GM21515 (cell line): ENCODE results near the gene SLC9A9.

Experiments used
- ATAC-seq: cut with Tn5 transposase; IDR thresholded peaks from one replicate; pipeline ENCODE4 v1.9.1; 2021; ENCODE audit not compliant: unreplicated experiment

SLC9A9 gene

DNA sequence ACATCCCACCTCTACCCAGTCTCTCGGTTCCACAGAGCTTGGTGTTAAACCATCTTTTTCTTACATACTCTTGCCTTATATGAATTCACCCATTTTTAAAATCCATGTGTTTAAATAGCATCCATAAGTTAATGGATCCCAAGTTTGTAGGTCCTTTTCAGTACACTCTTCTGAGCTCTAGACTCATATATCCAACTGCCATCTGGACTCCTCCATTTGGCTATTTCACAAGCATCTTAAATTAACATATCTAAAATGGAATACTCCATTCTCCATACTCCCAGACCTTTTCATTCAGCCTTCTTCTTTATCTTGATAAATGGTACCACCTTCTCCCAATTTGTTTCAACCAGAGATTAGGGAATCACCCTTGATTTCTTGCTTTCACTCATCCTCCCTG lies 615.3 kb downstream of the SLC9A9 start:
- no peak for ATAC-seq

DNA sequence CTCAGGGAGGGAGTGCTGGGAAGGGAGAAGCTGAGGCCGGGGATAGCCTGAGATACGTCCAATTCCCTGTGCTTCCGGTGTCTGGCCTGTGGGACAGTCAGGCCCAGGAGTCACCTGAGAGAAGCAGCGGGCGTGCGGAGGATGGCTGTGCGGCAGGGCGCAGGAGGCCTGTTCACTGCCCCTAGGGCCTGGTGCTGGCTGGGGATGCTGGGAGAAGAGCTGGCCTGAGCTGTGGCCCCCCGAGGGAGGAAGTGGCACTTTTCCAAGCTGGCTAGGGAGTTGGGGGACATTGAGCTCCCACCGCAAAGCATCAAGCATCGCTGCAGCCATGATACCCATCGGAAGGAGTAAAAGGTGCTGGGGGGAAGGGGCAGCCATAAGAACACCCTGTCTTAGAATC lies 619.9 kb downstream of the SLC9A9 start:
- ATAC-seq = no peak

DNA sequence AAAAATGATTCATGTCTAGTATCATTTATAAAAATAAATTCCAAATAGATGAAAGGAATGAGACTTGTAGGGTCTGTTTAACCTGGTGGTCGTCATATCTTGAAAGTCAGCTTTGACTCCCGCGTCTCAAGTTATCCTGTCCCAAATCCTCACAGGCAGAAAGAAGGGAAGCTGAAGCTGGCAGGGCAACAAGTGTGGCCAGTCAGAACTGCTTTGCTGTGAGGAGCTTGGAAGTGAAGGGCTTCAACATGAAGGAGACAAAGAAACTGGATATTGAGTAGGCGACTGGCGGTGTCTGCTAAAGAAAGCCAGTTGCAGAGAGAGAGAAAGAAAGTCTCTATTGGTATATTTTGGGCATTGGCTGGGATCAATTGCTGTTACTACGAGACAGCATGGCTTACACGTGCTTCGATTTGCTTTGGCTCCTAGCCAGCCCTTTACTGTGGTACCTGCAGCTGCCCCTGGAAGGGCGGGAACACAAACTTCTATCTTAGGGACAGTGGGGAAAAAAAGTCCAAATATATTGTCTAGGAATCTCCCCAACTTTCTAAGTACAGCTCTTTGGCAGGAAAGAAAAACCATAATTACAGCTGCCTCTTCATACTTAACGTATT lies 621.5 kb downstream of the SLC9A9 start:
- ATAC-seq = no peak

DNA sequence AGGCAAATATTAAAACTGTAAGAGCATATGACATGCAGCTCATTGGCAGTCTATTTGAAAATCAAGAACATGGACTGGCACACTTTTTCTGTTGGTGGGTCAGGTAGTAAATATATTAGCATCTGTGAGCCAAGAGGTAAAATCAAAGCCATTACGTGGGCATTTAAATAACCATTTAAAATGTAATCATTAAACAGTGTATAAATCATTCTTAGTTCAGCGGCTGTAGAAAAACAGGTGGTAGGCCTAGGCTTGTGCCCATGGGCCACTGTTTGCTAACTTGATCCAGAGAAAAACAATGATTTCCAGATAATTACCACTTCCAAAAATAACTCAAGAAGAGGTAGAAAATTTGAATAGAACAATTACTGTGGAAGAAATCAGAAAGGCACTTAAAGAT lies 623.6 kb downstream of the SLC9A9 start:
- no peak for ATAC-seq

DNA sequence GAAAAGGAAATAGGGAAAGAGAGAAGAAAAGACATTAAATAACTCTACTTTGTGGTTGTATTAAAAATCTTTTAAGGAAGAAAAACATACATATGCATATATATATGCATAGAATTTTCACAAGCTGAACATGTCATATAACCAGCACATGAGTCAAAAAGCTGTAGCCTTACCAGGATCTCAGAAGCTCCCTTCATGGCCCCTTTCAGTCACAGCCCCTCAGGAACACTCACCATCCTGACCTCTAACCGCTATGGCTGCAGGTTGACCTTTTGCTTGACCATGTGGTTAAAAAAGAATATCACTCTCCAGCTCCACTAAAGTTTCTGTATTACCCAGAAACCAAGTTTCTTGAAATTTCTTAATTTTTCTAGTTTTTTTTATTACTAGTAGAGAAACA lies 625.3 kb downstream of the SLC9A9 start:
- ATAC-seq = no peak

DNA sequence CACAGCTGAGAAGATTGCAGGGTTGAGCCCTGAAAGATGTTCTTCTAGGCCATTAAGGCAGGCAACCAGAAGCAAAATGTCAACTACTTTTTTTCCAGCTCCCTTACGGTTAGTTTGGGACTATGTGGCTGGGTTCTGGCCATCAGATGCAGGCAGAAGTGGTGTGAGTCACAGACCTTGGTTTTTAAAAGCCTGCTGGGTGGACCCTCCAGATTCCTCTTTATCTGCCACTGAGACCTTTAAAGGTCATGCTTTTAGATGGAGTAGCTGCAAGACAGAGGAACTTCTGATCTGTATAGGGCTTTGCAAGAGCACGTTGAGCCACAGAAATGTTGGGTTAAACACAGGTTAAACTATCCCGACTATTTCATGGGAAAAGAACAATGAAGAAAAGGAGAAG lies 625.8 kb downstream of the SLC9A9 start:
- ATAC-seq = no peak

DNA sequence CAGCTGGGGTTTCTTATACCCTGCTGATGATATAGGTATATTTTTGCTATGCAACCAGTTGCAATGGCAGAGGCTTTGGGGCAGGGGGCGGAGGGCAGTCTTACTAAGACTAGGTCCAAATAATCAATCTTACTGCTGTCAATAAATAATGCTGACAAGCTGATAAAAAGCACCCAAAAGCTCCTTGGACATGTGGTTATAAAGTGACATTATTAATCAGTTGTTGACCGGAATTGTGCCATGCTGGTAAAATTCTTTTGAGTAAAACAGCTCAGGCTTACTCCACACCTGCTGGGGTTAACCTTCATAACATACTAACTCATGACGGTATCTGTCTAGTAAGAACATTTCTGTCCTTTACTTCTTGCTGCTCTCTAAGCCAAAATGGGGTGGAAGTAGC lies 626.8 kb downstream of the SLC9A9 start:
- ATAC-seq = no peak

DNA sequence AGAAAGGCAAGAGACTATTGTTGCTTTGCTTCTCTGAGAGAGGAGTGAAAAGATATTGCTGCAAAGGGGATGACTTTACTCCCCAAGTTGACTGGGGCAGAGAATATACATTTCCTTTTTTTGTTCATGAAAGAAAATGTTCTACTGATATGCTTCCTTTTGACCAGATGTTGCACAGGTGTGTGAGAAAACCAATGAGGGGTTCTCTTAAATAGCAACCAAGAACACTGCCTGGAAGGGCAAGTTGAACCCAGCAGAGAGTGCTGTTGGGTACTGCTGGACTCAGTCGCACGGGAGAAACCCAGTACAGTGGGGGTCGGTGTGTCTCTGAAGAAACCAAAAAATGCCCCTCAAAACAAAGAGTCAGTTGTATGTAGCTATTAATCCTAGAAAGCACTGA lies 627.5 kb downstream of the SLC9A9 start:
- ATAC-seq = no peak

DNA sequence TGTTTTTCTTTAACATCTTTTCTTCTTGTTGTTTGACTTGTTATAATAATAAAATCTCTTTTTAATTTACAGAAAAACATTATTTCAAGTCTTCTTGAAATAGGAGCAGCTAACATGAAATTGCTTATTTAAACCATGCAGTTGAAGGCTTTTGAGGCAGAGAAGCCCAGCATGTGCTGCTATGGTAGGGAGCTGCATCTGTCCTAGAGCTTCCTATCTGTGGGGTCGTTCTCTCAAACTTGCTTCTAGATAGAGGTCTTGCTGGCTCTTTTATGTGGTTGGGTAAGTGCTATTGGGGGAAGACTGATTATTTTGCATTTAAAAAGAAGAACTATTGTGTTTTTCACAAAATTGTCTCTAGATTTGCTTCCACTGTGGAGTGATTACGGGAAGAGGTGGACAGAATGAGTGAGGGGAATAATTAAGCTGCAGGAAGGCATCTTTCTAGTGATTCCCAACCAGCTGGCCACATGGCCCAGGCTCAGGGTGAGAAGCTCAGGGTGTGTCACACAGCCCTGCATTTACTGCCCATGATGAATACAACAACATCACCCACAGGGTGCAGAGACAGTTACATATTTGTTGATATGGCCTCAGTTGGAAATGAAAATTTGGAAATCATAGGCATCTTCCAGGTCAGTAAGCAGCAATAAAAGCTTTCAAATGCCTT lies 630.0 kb downstream of the SLC9A9 start:
- no peak for ATAC-seq

DNA sequence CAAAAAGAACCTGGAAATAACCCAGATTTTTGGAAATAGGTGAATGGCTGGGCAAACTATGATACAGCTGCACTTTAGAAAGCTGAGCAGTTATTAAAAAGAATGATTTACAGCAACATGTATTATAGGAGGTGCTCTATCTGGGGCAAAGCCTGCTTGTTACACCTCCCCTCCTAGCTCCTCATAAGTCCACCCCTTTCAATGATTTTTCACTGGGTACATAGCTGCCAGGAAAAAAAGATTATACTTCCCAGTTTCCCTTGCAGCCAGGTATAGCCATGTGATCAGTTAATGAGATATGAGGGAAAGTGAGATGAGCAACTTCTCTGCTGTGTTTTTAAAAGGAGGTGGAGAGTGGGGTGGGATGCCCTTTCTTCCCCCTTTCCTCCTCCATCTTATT lies 631.0 kb downstream of the SLC9A9 start:
- ATAC-seq = no peak

DNA sequence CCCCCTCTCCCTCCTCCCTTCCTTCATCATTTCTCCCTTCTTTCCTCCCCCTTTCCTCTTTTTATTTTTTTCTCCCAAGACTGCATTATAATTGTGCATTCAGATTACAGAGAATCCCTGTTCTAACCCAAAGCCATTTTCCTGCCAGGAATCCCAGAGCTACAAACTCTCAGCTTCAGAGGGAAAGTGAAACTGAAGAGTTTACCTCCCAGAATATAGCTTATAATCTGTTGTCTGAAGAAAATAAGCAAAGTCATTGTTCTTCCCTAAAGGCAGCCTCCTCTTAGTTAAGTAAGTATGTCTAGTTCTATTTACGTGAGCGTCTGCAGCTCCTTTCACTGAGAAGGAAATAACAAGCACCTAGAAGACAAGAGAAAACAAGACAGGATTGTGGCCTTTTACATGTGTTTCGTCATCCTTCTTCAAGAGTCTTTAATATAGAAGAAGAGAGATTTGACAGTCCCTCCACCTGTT lies 631.5 kb downstream of the SLC9A9 start:
- ATAC-seq = no peak
